Nephron (organoid): ENCODE results near the gene TRIM22.

Experiments used
- H3K27ac Mint-ChIP-seq, 3 experiments: 2 replicates each; pipeline ENCODE4 v1.8.0; 2020; ENCODE audit warnings: mixed read lengths in 3 of 3, mild to moderate bottlenecking in 2 of 3, moderate library complexity in 1 of 3
- H3K27me3 Mint-ChIP-seq: 2 replicates; pipeline ENCODE4 v1.8.0; 2021; ENCODE audit warnings: low read depth, mild to moderate bottlenecking, moderate library complexity, mixed read lengths
- H3K36me3 Mint-ChIP-seq: 2 replicates; pipeline ENCODE4 v1.8.0; 2020; ENCODE audit warnings: low read depth, mixed read lengths
- H3K4me1 Mint-ChIP-seq: 2 replicates; pipeline ENCODE4 v1.8.0; 2020; ENCODE audit warnings: mixed read lengths
- H3K4me3 Mint-ChIP-seq, 3 experiments: 2 replicates each; pipeline ENCODE4 v1.8.0; 2020; ENCODE audit warnings: mild to moderate bottlenecking in 3 of 3, mixed read lengths in 3 of 3, moderate library complexity in 2 of 3
- H3K9me3 Mint-ChIP-seq: 2 replicates; pipeline ENCODE4 v1.8.0; 2020; ENCODE audit warnings: mixed read lengths
- CTCF ChIP-seq, 3 experiments: fragments of 200-600 bp; sonication (generic); IDR thresholded peaks; one replicate each; pipeline ENCODE4 v1.5.0; 2021; ENCODE audit warnings: antibody characterized with exemption in 3 of 3; ENCODE audit not compliant: unreplicated experiment in 3 of 3

The TRIM22 gene

GRCh38 chr11:5658318-5658717, 31.3 kb upstream of the TRIM22 start:
- H3K27me3 Mint-ChIP-seq, result no peaks in the 10 kb centered on the region
- TF ChIP-seq CTCF (IDR thresholded peaks at IDR 0.05; ENCODE audit: unreplicated experiment in 3 of 3), result no peak
- peaks cover 14% of the 10 kb centered on the region for H3K9me3 Mint-ChIP-seq
- peaks cover 25% of the 10 kb centered on the region for H3K36me3 Mint-ChIP-seq
- H3K4me3 Mint-ChIP-seq, result no peak overlapping the region
- H3K4me1 Mint-ChIP-seq, result no peaks in the 10 kb centered on the region
- H3K27ac Mint-ChIP-seq, result no peak overlapping the region

DNA sequence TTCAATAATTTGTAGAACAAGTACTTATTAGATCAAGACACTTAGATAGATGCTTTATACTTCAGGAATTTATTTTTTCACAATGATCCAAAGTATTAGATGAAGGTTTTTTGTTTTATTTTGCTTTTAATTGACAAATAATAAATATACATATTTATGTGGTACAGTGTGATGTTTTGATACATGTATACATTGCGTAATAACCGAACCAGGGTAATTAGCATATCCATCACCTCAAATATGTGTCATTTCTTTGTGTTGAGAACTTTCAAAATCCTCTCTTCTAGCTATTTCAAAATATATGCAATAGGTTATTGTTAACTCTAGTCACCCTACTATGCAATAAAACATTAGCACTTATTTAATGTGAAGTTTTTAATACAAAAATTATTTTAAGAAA, 26.1 kb upstream of the TRIM22 start:
- Mint-ChIP-seq H3K36me3 (peaks cover 55% of the 10 kb centered on the region), H3K27me3 (no peaks in the 10 kb centered on the region), H3K4me1 (no peaks in the 10 kb centered on the region), H3K27ac (no peak overlapping the region), H3K9me3 (no peaks in the 10 kb centered on the region), H3K4me3 (no peak overlapping the region)
- TF ChIP-seq CTCF (IDR thresholded peaks at IDR 0.05; ENCODE audit: unreplicated experiment in 3 of 3), result no peak

DNA sequence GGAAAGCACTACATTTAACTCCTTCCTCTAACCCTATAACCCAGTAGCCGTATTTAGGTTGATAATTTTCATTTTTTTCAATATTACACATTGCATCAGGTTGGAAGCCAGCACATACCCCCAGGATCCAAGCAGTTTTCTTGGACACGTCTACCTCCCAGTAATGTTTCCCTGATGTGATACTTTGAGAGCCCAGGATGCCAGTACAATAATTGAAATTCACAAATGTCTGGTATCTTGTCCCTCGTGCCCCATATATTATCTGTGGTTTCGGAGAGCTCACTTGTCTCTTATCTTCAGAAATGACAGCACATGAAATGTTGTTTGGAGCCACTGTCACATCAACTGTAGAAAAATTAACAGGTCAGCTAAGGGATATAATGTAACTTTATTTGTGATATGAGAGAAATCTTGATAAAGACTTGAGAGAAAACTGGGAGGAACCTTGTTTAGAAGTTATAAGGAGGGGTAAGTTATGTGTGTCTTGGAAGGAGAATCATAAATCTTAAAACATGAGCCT, 24.5 kb upstream of the TRIM22 start:
- no peak overlapping the region for H3K27ac Mint-ChIP-seq
- no peaks in the 10 kb centered on the region for H3K27me3 Mint-ChIP-seq
- no peaks in the 10 kb centered on the region for H3K9me3 Mint-ChIP-seq
- no peaks in the 10 kb centered on the region for H3K4me1 Mint-ChIP-seq
- TF ChIP-seq CTCF (IDR thresholded peaks at IDR 0.05; ENCODE audit: unreplicated experiment in 3 of 3), result no peak
- peaks cover 65% of the 10 kb centered on the region for H3K36me3 Mint-ChIP-seq
- no peak overlapping the region for H3K4me3 Mint-ChIP-seq

DNA sequence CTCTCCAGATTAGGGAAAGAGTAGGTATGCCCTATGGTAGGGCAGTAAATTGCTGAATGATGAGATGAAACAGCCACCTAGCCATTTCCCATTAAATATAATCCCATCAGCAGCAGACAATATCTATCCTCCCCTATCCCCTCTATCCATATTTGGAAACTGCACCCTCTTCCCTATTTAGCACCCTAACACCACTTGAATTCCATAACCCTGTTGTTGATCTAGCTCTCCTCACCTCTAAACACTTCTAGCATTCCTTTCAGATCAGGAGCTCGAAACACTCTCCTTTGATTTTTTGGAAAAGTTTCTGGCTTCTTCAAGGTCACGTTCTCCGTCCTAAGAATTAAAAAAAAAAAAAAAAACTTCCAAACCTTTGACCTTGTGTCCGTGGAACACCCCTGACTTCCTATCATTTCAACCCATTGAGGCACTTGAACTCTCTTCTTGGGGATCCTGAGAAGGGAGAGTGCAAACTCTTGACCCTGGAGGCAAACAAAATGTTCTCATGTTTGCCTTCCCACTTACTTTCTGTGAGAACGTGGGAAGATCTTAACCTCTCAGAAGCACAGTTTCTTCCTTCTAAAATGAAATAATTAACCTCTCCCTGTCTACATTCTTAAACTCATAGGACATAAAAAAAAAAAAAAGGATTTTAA, 23.7 kb upstream of the TRIM22 start:
- Mint-ChIP-seq H3K27ac (no peak overlapping the region), H3K9me3 (no peaks in the 10 kb centered on the region), H3K27me3 (no peaks in the 10 kb centered on the region), H3K4me1 (no peaks in the 10 kb centered on the region), H3K36me3 (peaks cover 72% of the 10 kb centered on the region), H3K4me3 (no peak overlapping the region)
- no peak for TF ChIP-seq CTCF (IDR thresholded peaks at IDR 0.05; ENCODE audit: unreplicated experiment in 3 of 3)

- Mint-ChIP-seq H3K27me3 (no peaks in the 10 kb centered on the region), H3K4me1 (no peaks in the 10 kb centered on the region), H3K27ac (no peak overlapping the region), H3K36me3 (peaks cover 75% of the 10 kb centered on the region), H3K9me3 (no peaks in the 10 kb centered on the region), H3K4me3 (no peak overlapping the region)
- no peak for TF ChIP-seq CTCF (IDR thresholded peaks at IDR 0.05; ENCODE audit: unreplicated experiment in 3 of 3)
These were observed 23.2 kb upstream of the TRIM22 start for GRCh38 chr11:5666402-5666793.

GRCh38 chr11:5671831-5672230, 17.8 kb upstream of the TRIM22 start:
- H3K27ac Mint-ChIP-seq, result no peak overlapping the region
- no peak for TF ChIP-seq CTCF (IDR thresholded peaks at IDR 0.05; ENCODE audit: unreplicated experiment in 3 of 3)
- H3K27me3 Mint-ChIP-seq, result no peaks in the 10 kb centered on the region
- peaks cover 76% of the 10 kb centered on the region for H3K36me3 Mint-ChIP-seq
- H3K4me3 Mint-ChIP-seq, result no peak overlapping the region
- peaks cover 12% of the 10 kb centered on the region for H3K9me3 Mint-ChIP-seq
- H3K4me1 Mint-ChIP-seq, result no peaks in the 10 kb centered on the region
